ENCODE data around the gene CACNG1.

The CACNG1 gene

GRCh38 chr17:67052720-67053437 lies 8.5 kb downstream of the CACNG1 start:
- no peak for DNase-seq

GRCh38 chr17:67053438-67054000 lies 9.2 kb downstream of the CACNG1 start:
- no peak for DNase-seq

GRCh38 chr17:67054011-67054591 lies 9.7 kb downstream of the CACNG1 start:
- DNase-seq: no peak

GRCh38 chr17:67054608-67055007 lies 10.3 kb downstream of the CACNG1 start:
- DNase-seq: no peak

GRCh38 chr17:67055041-67055443 lies 10.7 kb downstream of the CACNG1 start:
- no peak for DNase-seq

- DNase-seq: no peak
Observed at GRCh38 chr17:67055811-67056745, 11.7 kb downstream of the CACNG1 start.

GRCh38 chr17:67056746-67057490 lies 12.6 kb downstream of the CACNG1 start:
- no peak for DNase-seq

- no peak for DNase-seq
Observed at GRCh38 chr17:67058036-67058435, 13.7 kb downstream of the CACNG1 start.

- no peak for DNase-seq
Observed at GRCh38 chr17:67059372-67059771, 15.0 kb downstream of the CACNG1 start.

- DNase-seq: no peak
Observed at GRCh38 chr17:67063141-67063540, 18.8 kb downstream of the CACNG1 start.

GRCh38 chr17:67066717-67067116 lies 22.4 kb downstream of the CACNG1 start:
- no peak for DNase-seq

- DNase-seq: no peak
Observed at GRCh38 chr17:67067571-67068482, 23.5 kb downstream of the CACNG1 start.

- no peak for DNase-seq
Observed at GRCh38 chr17:67068999-67069398, 24.6 kb downstream of the CACNG1 start.

GRCh38 chr17:67069603-67070136 lies 25.3 kb downstream of the CACNG1 start:
- DNase-seq: no peak

- no peak for DNase-seq
Observed at GRCh38 chr17:67071595-67071994, 27.2 kb downstream of the CACNG1 start.

GRCh38 chr17:67072885-67073284 lies 28.5 kb downstream of the CACNG1 start:
- no peak for DNase-seq

GRCh38 chr17:67074781-67075180 lies 30.4 kb downstream of the CACNG1 start:
- DNase-seq: no peak

GRCh38 chr17:67076290-67076689 lies 31.9 kb downstream of the CACNG1 start:
- DNase-seq: no peak

GRCh38 chr17:67078292-67078691 lies 33.9 kb downstream of the CACNG1 start:
- DNase-seq: no peak

GRCh38 chr17:67079491-67079890 lies 35.1 kb downstream of the CACNG1 start:
- no peak for DNase-seq

GRCh38 chr17:67080804-67081203 lies 36.5 kb downstream of the CACNG1 start:
- no peak for DNase-seq
